ENCODE measurements around the gene KCNH3.

KCNH3 gene

GRCh38 chr12:49548481-49548821 is 9.6 kb downstream of the KCNH3 start:
- DNase-seq, result no peak

- no peak for DNase-seq
Observed at GRCh38 chr12:49548822-49549648, 10.2 kb downstream of the KCNH3 start.

GRCh38 chr12:49549735-49550692 is 11.2 kb downstream of the KCNH3 start:
- DNase-seq, result peak; percentile 76

- no peak for DNase-seq
Observed at GRCh38 chr12:49550693-49551252, 11.9 kb downstream of the KCNH3 start.

- no peak for DNase-seq
Observed at GRCh38 chr12:49552014-49552413, 13.2 kb downstream of the KCNH3 start.

GRCh38 chr12:49552425-49552824 is 13.6 kb downstream of the KCNH3 start:
- DNase-seq, result no peak

GRCh38 chr12:49552899-49553298 is 14.1 kb downstream of the KCNH3 start:
- DNase-seq, result no peak

- DNase-seq, result peak; percentile 49
Observed at GRCh38 chr12:49553512-49554088, 14.8 kb downstream of the KCNH3 start.

- no peak for DNase-seq
Observed at GRCh38 chr12:49554266-49554665, 15.4 kb downstream of the KCNH3 start.

- no peak for DNase-seq
Observed at GRCh38 chr12:49555631-49556390, 17.0 kb downstream of the KCNH3 start.

GRCh38 chr12:49556391-49557186 is 17.8 kb downstream of the KCNH3 start:
- DNase-seq, result no peak

- no peak for DNase-seq
Observed at GRCh38 chr12:49557187-49557916, 18.5 kb downstream of the KCNH3 start.

- DNase-seq, result no peak
Observed at GRCh38 chr12:49557917-49558215, 19.0 kb downstream of the KCNH3 start.

- no peak for DNase-seq
Observed at GRCh38 chr12:49558526-49558925, 19.7 kb downstream of the KCNH3 start.

- DNase-seq, result no peak
Observed at GRCh38 chr12:49559011-49559675, 20.3 kb downstream of the KCNH3 start.

- DNase-seq, result no peak
Observed at GRCh38 chr12:49560695-49561094, 21.9 kb downstream of the KCNH3 start.

- no peak for DNase-seq
Observed at GRCh38 chr12:49562233-49562632, 23.4 kb downstream of the KCNH3 start.

- DNase-seq, result no peak
Observed at GRCh38 chr12:49562831-49563230, 24.0 kb downstream of the KCNH3 start.

GRCh38 chr12:49563951-49564685 is 25.3 kb downstream of the KCNH3 start:
- no peak for DNase-seq

Data from NCI-H1105 (cell line).